ENCODE data around the gene CCN5.
"Not testable (repeated sequence)": the region's sequence is repeated elsewhere in the genome, so short reads cannot be mapped to it uniquely, and the experiment has no call there.

The CCN5 gene

GRCh38 chr20:44761423-44761822 lies 46.3 kb downstream of the CCN5 start:
- no peak for DNase-seq

DNA sequence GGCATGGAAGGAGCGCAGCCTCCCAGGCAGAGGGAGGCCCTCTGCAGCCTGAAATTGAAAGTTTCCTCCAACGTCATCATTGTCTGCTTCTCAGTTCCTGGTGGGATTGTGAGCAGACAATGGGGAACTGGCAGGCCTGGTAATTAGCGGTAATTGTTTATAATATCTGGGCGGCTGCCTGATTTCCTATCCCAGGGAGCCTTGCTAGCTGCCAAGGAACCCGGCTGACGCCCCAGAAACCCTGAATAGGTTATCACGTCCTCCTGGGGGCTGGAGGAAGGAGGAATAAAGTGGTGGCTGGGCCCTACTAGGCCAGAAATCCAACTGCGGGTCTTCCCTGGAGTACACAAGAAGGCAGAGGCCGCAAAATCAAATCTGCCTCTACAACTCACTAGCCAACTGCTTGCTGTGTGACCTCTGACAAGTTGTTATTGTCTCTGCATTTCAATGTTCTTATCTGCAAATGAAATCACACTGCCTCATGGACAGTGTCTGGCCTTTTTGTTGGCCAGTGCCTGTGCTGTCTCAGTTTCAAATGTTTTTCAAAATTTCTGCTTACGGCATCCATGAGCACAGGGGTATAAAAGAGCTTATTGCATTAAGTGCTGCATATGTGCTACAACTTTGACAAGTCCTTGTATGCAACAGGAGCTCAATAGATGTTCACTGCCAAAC lies 47.4 kb downstream of the CCN5 start:
- DNase-seq: no peak

DNA sequence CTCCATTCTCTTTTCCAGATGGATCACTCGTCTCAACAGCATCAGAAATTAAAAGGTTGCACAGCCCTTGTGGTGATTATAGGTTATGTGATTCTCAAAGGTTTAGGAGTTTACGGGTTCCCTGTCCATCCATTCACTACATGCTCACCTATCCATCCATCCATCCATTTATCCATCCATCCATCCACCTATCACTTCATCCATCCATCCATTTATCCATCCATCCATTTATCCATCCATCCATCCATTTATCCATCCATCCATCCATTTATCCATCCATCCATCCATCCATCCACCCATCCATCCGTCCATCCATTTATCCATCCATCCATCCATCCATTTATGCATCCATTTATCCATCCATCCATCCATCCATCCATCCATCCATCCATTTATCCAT lies 48.6 kb downstream of the CCN5 start:
- DNase-seq: not testable (repeated sequence)

DNA sequence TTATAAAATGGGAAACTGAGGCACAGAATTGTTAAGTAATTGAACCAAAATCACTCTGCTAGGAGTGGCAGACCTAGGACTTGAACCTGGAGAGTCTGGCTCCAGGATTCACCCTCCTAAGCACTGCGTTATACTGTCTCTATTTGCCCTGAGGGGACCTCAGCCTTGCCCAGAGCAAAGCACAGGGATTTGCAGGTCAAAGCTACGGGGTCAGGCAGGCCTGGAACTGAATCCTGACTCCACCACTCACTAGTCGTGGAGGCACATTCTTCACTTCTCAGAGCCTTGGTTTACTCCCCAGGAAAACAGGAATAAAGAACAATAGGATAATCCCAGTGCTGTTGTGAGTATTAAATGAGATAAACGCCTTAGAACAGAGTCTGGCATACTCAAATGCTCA lies 49.9 kb downstream of the CCN5 start:
- no peak for DNase-seq

- DNase-seq: no peak
Observed at GRCh38 chr20:44765701-44766347, 50.7 kb downstream of the CCN5 start.

GRCh38 chr20:44768256-44768655 lies 53.1 kb downstream of the CCN5 start:
- no peak for DNase-seq

DNA sequence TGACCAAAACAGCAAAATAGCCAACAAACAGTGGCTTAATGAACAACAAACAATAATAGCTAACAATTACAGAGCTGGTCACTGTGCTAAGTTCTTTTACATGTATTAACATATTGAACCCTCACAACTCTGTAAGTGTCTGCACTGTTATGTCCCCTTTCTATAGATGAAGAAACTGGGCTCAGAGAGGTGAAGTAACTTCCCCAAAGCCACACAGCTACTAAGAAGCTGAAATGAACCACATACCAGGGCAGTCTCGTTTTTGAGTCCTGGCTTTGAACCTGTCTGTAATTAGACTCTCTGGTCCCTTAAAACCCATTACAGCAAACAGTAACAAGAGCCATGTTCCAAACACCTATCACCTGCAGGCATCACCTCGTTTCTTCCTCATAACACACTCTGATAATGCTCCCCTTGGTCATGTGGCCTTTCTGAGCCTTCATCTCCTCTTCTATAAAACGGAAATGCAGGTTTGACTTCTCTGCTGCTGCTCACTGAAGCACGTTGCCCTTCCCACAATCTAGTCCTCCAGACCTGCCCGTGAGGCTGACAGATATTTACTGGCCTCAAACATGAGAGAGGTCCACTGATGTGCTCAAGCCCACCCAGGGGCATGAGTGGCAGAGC lies 53.8 kb downstream of the CCN5 start:
- DNase-seq: no peak

DNA sequence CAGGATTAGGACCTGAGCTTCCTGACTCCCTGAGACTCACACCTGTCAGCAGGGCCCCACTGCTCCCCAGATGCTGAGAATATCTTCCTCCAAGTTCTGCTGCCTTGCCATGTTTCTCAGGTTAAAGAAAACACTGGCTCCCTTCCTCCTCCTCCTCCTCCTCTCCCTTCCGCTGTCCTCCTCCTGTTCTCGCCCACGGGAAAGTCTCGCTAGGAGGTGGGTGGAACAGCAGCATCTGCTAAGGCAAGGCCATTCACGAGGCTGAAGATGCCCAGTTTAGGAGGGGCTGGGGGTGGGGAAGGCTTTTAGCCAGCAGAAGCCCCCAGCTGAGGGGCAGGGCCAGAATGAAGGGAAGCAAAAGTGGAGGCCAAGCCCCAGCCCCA lies 54.3 kb downstream of the CCN5 start:
- DNase-seq: no peak

DNA sequence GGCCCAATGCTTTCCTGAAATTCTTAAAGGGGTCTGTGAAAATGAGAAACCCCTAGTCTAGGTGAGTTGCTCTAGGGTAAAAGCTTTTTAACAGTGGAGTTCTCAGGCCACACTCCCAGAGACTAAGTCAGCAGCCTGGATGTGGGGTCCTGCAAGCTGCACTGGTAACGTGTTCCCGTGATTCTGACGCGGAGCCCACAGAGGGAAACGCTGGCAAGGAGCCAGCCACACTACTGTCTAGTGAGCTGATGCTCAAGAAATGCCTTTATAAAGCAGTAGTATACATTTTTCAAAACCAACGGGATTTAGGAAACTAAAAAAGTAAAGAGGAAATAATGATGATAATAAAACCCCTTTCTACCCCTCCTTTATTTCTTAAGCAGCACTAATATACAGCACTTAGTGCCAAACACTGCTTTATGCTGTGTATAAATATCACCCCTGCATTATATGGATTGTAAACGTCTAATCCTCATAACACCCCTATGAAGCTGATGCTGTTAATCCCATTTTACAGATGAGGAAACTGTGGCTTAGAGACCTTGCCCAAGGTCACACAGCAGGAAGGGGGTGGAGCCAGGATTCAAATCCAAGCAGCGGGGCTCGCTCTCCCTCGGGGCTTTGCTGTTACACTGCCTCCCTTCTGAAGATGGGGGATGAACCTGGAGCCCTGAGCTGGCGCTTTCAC lies 55.5 kb downstream of the CCN5 start:
- DNase-seq: no peak

DNA sequence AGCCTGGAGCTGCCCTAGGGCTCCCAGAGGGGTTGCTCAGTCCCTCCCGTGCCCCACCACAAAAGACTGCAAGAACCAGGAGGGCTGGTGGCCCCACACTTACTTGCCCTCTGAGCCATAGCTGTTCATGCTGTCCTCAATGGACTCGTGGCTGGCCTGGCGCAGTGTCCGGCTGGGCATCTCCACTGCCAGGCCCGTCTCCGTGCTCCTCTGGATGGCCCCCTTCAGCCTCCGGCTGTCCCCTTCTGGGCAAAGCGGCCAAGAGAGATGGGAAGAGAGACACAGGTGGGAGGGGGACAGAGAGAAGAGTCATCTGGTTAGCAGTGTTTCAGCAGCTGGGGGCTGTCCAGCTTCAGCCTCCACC lies 56.0 kb downstream of the CCN5 start:
- no peak for DNase-seq

GRCh38 chr20:44772636-44773035 lies 57.5 kb downstream of the CCN5 start:
- DNase-seq: no peak

DNA sequence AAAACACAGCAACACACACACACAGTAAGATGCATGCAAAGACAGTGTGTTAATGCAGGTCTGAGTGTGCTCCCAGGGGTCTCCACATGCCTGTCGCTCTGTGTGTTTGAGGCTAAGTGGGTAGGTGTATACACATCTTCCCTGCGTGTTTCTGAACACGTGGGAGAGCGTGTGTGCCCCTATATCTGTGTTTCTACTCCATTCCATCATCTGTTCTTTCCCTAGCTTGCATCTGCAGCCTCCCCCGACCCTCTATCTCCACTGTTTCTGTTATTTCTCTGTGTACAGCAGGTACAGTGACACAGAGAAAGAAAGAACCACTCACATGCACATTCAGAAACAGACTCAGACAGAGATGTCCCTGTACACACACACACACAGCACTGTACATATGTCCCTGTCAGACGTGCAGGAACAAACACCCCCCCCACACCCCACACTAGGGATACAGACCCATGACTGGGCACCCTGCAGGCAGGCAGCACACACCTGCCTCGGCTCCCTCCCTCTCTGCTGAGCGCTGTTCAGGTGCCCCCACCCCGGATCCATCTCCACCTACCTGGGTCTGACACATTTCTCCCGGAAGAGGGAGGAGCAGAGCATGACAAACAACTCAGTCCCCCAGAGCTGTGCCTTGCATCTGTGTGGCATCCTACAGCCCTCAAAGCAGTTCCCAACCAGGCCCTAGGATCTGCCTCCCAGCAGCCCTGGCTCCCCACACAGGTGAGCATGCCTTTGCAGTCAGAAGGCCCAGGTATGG lies 58.1 kb downstream of the CCN5 start:
- DNase-seq: no peak

GRCh38 chr20:44776980-44777379 lies 61.8 kb downstream of the CCN5 start:
- DNase-seq: no peak
